Chondrocyte (in vitro differentiated cells): Measurements from ENCODE around the gene NSRP1. TPM values are rescaled to one million over a fixed set of nuclear protein-coding genes. Genes with fewer than 3 reads are reported as not detected.

Source experiments
- DNase-seq: peaks from one replicate; pipeline ENCODE4 v3.0.0; 2021; ENCODE audit warnings: mixed read lengths, low spot score
- H3K27ac Mint-ChIP-seq: one replicate; pipeline ENCODE4 v1.8.0; 2021; ENCODE audit warnings: mild to moderate bottlenecking, moderate library complexity, mixed read lengths; ENCODE audit not compliant: unreplicated experiment
- H3K27me3 Mint-ChIP-seq: 2 replicates; pipeline ENCODE4 v1.8.0; 2021; ENCODE audit warnings: low read depth, mixed read lengths
- H3K36me3 Mint-ChIP-seq: 2 replicates; pipeline ENCODE4 v1.8.0; 2021; ENCODE audit warnings: low read depth, mixed read lengths
- H3K4me1 Mint-ChIP-seq: 2 replicates; pipeline ENCODE4 v1.8.0; 2021; ENCODE audit warnings: low read depth, mild to moderate bottlenecking, mixed read lengths
- H3K4me3 Mint-ChIP-seq: one replicate; pipeline ENCODE4 v1.8.0; 2021; ENCODE audit warnings: mild to moderate bottlenecking, moderate library complexity, mixed read lengths; ENCODE audit not compliant: unreplicated experiment
- H3K9me3 Mint-ChIP-seq: 2 replicates; pipeline ENCODE4 v1.8.0; 2021; ENCODE audit warnings: low read depth, mixed read lengths
- total RNA-seq: library from RNA; stranded (reverse); gene quantifications from 3 replicates; pipeline ENCODE4 v1.2.1, GENCODE V29; 2021
- TF ChIP-seq, protein P1 (sequence below): fragments of 200-600 bp; sonication (generic); IDR thresholded peaks from 2 replicates; pipeline ENCODE4 v1.5.0; 2021; ENCODE audit warnings: antibody characterized with exemption, mild to moderate bottlenecking, moderate library complexity

NSRP1 gene
- total RNA-seq, 1 donor from 2014 or later, result 19.2 TPM

DNA sequence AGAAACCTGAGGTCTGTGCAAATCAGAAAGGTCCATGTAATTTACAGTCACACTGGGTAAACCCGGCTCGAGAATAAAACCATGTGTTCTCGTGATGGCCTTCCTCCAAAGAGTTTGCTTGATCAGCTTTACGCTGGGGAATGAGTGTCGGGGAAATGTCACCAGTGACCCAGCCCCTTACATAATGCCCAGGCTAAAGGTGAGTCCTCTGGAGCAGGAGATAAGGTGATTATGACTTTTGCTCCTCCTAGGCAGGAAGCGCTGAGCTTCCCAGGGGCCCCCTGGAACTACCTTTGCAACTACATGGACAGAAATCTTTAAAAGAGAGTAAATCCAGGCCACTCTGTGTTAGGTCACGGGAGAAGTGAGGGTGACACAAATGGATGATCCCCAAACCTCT lies 103.2 kb downstream of the NSRP1 start:
- Mint-ChIP-seq H3K4me3 (no peak overlapping the region), H3K4me1 (peaks cover 4% of the 10 kb centered on the region), H3K36me3 (no peaks in the 10 kb centered on the region), H3K27ac (no peak overlapping the region), H3K9me3 (no peaks in the 10 kb centered on the region), H3K27me3 (peaks cover 7% of the 10 kb centered on the region)
- TF ChIP-seq, protein P1, sequence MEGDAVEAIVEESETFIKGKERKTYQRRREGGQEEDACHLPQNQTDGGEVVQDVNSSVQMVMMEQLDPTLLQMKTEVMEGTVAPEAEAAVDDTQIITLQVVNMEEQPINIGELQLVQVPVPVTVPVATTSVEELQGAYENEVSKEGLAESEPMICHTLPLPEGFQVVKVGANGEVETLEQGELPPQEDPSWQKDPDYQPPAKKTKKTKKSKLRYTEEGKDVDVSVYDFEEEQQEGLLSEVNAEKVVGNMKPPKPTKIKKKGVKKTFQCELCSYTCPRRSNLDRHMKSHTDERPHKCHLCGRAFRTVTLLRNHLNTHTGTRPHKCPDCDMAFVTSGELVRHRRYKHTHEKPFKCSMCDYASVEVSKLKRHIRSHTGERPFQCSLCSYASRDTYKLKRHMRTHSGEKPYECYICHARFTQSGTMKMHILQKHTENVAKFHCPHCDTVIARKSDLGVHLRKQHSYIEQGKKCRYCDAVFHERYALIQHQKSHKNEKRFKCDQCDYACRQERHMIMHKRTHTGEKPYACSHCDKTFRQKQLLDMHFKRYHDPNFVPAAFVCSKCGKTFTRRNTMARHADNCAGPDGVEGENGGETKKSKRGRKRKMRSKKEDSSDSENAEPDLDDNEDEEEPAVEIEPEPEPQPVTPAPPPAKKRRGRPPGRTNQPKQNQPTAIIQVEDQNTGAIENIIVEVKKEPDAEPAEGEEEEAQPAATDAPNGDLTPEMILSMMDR, result no peak
- DNase-seq, result no peak

DNA sequence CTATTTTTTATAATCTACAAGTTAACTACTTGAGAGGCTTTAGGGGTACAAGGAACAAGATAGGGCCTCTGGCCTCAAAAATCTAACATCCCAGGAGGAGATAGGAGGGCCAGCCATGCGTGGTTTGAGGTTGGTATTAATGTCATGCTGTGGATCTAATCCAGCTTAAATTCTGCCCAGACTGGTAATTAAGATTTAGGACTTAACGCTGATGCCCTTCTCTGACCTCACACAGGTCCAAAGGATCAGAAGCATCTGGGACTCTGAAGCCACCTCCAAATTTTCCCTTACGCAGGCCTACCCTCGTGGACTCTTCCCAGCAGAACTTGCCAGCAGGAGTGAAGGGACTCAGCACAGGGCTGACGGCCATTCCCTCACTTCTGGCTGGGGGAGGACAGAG lies 103.8 kb downstream of the NSRP1 start:
- Mint-ChIP-seq H3K4me3 (no peak overlapping the region), H3K9me3 (no peaks in the 10 kb centered on the region), H3K27me3 (peaks cover 7% of the 10 kb centered on the region), H3K36me3 (no peaks in the 10 kb centered on the region), H3K4me1 (peaks cover 9% of the 10 kb centered on the region), H3K27ac (no peak overlapping the region)
- DNase-seq, result no peak
- TF ChIP-seq, protein P1, result no peak

DNA sequence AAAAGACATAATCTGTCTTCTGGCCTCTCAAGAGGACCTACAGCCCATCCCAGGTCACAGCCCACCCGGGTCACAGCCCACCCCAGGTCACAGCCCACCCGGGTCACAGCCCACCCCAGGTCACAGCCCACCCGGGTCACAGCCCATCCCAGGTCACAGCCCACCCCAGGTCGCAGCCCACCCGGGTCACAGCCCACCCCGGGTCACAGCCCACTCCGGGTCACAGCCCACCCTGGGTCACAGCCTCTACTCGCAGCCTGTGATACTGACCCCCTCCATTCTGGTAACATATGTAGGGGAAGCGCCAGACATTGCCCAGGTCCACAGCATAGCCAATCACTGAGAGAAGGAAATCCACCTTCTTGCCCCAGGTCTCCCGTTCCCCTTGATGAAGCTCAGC lies 104.7 kb downstream of the NSRP1 start:
- H3K4me1 Mint-ChIP-seq, result peaks cover 13% of the 10 kb centered on the region
- DNase-seq, result no peak
- no peak overlapping the region for H3K4me3 Mint-ChIP-seq
- H3K36me3 Mint-ChIP-seq, result no peaks in the 10 kb centered on the region
- no peak overlapping the region for H3K27ac Mint-ChIP-seq
- TF ChIP-seq, protein P1, result no peak
- peaks cover 7% of the 10 kb centered on the region for H3K27me3 Mint-ChIP-seq
- no peaks in the 10 kb centered on the region for H3K9me3 Mint-ChIP-seq

DNA sequence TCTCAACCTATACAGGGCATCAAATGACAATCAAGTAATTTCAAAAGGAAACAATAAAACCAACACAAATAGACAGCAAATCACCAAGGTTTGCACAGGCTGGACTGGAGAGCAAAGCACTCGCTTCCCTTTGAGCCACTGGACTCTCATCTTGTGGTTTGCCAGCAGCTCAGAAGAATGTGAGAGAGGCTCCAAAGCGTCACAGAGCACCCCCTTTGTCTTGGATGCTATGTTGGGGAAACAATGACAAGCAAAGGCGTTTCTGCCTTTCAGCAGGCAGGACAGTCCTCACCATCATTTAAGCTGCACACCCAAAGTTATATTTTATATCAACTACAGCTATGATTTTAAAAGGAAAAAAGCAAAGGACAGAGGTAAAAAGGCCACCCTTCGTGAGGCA lies 105.6 kb downstream of the NSRP1 start:
- H3K36me3 Mint-ChIP-seq, result no peaks in the 10 kb centered on the region
- TF ChIP-seq, protein P1, result no peak
- no peak overlapping the region for H3K27ac Mint-ChIP-seq
- H3K9me3 Mint-ChIP-seq, result no peaks in the 10 kb centered on the region
- H3K27me3 Mint-ChIP-seq, result peaks cover 9% of the 10 kb centered on the region
- H3K4me3 Mint-ChIP-seq, result no peak overlapping the region
- H3K4me1 Mint-ChIP-seq, result peaks cover 18% of the 10 kb centered on the region
- DNase-seq, result no peak

DNA sequence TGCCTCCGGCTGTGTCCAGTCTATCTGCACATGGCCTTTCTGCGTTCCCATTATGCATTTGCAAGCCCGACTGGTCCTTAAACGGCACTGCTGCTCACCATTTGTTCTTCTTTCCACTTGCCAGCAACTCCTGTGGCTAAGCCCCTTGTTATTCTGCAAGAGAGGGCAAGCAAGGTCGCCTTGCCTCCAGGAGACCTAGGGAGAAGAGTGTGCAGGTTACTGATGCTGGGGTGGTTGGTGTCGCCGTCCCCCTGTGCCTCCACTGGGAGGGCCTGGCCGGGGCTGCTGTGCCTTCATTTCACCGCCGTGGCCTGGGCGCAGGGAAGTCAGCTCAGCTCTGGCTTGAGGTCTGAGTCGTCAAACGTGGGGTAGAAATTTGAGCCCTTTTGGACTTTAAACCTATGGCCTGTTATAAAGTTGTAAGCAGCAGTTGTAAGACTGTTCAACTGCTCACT lies 106.1 kb downstream of the NSRP1 start:
- no peak for DNase-seq
- TF ChIP-seq, protein P1, result no peak
- H3K9me3 Mint-ChIP-seq, result no peaks in the 10 kb centered on the region
- H3K4me1 Mint-ChIP-seq, result peaks cover 19% of the 10 kb centered on the region
- H3K36me3 Mint-ChIP-seq, result no peaks in the 10 kb centered on the region
- no peak overlapping the region for H3K4me3 Mint-ChIP-seq
- peaks cover 9% of the 10 kb centered on the region for H3K27me3 Mint-ChIP-seq
- H3K27ac Mint-ChIP-seq, result no peak overlapping the region
